ENCODE results near the gene INPP5E. TPM values are rescaled to one million over a fixed set of nuclear protein-coding genes. Genes with fewer than 3 reads are reported as not detected.

INPP5E gene
- total and polyA plus RNA-seq, 2 experiments from 2014 or later, result 5.0 to 8.1 TPM

GRCh38 chr9:136392538-136393449 lies 46.9 kb downstream of the INPP5E start:
- H3F3A ChIP-seq (ENCODE audit: insufficient read depth), result no peaks in the 10 kb centered on the region
- H3K4me3 ChIP-seq, result no peak overlapping the region
- H3K9me2 ChIP-seq (ENCODE audit: insufficient read depth), result no peaks in the 10 kb centered on the region
- no peaks in the 10 kb centered on the region for H3K4me1 ChIP-seq (ENCODE audit: insufficient read depth)
- no peak overlapping the region for H3K9ac ChIP-seq
- no peak overlapping the region for H2AFZ ChIP-seq
- peaks cover 14% of the 10 kb centered on the region; the same call in 1 of the 2 replicates for H3K36me3 ChIP-seq (ENCODE audit: low read depth)
- H3K27me3 ChIP-seq (replicated peaks; ENCODE audit: insufficient read depth), result no peaks in the 10 kb centered on the region
- TF ChIP-seq EZH2 (IDR thresholded peaks at IDR 0.05; ENCODE audit: insufficient read depth, poor library complexity, severe bottlenecking), result no peak
- no peak for TF ChIP-seq EZH2phosphoT487 (IDR thresholded peaks at IDR 0.05; ENCODE audit: insufficient read depth, low read depth)
- no peak for DNase-seq
- no peak overlapping the region for H3K27ac ChIP-seq
- WGBS, 2 experiments (ENCODE audit: low coverage in 1 of 2, low lambda C conversion rate in 2 of 2, missing lambda C conversion rate in 2 of 2), result 86 to 89% methylated on average over 15 to 17 of the region's 21 CpGs
- H3K9me3 ChIP-seq (ENCODE audit: low read depth), result no peaks in the 10 kb centered on the region
- no peak overlapping the region for H3K4me2 ChIP-seq (ENCODE audit: unreplicated experiment)
- peaks cover 21% of the 10 kb centered on the region for H3K79me2 ChIP-seq (ENCODE audit: insufficient read depth)
- no peaks in the 10 kb centered on the region for H4K20me1 ChIP-seq (ENCODE audit: insufficient read depth)
- in situ Hi-C loops (cut with MboI), result no loop called here

- Histone ChIP-seq H3K4me2 (ENCODE audit: unreplicated experiment) (no peak overlapping the region), H3K9ac (no peak overlapping the region), H3K27me3 (replicated peaks; ENCODE audit: insufficient read depth) (no peaks in the 10 kb centered on the region), H3K27ac (no peak overlapping the region), H3K9me2 (ENCODE audit: insufficient read depth) (no peaks in the 10 kb centered on the region), H3K4me3 (no peak overlapping the region), H3K9me3 (ENCODE audit: low read depth) (no peaks in the 10 kb centered on the region), H4K20me1 (ENCODE audit: insufficient read depth) (no peaks in the 10 kb centered on the region), H3K79me2 (ENCODE audit: insufficient read depth) (peaks cover 16% of the 10 kb centered on the region), H3K36me3 (ENCODE audit: low read depth) (peaks cover 14% of the 10 kb centered on the region; the same call in 1 of the 2 replicates), H3K4me1 (ENCODE audit: insufficient read depth) (no peaks in the 10 kb centered on the region), H3F3A (ENCODE audit: insufficient read depth) (no peaks in the 10 kb centered on the region), H2AFZ (no peak overlapping the region)
- TF ChIP-seq EZH2 (IDR thresholded peaks at IDR 0.05; ENCODE audit: insufficient read depth, poor library complexity, severe bottlenecking) (no peak), EZH2phosphoT487 (IDR thresholded peaks at IDR 0.05; ENCODE audit: insufficient read depth, low read depth) (no peak)
- in situ Hi-C loops (cut with MboI), result no loop called here
- no peak for DNase-seq
- 87 to 88% methylated on average over 25 to 27 of the region's 28 CpGs for WGBS, 2 experiments (ENCODE audit: low coverage in 1 of 2, low lambda C conversion rate in 2 of 2, missing lambda C conversion rate in 2 of 2)
These were observed 47.7 kb downstream of the INPP5E start for GRCh38 chr9:136391737-136392537.

- 89 to 90% methylated on average over 13 to 14 of the region's 14 CpGs for WGBS, 2 experiments (ENCODE audit: low coverage in 1 of 2, low lambda C conversion rate in 2 of 2, missing lambda C conversion rate in 2 of 2)
- H3K9ac ChIP-seq, result no peak overlapping the region
- H3K9me3 ChIP-seq (ENCODE audit: low read depth), result no peaks in the 10 kb centered on the region
- no peaks in the 10 kb centered on the region for H3K4me1 ChIP-seq (ENCODE audit: insufficient read depth)
- no peak for DNase-seq
- H3K27ac ChIP-seq, result no peak overlapping the region
- no peak overlapping the region for H3K4me3 ChIP-seq
- peaks cover 23% of the 10 kb centered on the region; the same call in 1 of the 2 replicates for H3K36me3 ChIP-seq (ENCODE audit: low read depth)
- no peaks in the 10 kb centered on the region for H3K9me2 ChIP-seq (ENCODE audit: insufficient read depth)
- H3K4me2 ChIP-seq (ENCODE audit: unreplicated experiment), result no peak overlapping the region
- H3K79me2 ChIP-seq (ENCODE audit: insufficient read depth), result no peaks in the 10 kb centered on the region
- TF ChIP-seq EZH2 (IDR thresholded peaks at IDR 0.05; ENCODE audit: insufficient read depth, poor library complexity, severe bottlenecking) (no peak), EZH2phosphoT487 (IDR thresholded peaks at IDR 0.05; ENCODE audit: insufficient read depth, low read depth) (no peak)
- no peaks in the 10 kb centered on the region for H4K20me1 ChIP-seq (ENCODE audit: insufficient read depth)
- H3K27me3 ChIP-seq (replicated peaks; ENCODE audit: insufficient read depth), result no peaks in the 10 kb centered on the region
- no peak overlapping the region for H2AFZ ChIP-seq
- no peaks in the 10 kb centered on the region for H3F3A ChIP-seq (ENCODE audit: insufficient read depth)
- in situ Hi-C loops (cut with MboI), result no loop called here
These were observed 50.2 kb downstream of the INPP5E start for GRCh38 chr9:136389396-136389795.

- in situ Hi-C loops (cut with MboI), result no loop called here
- no peak for DNase-seq
- 98 to 99% methylated on average over 11 to 18 of the region's 19 CpGs for WGBS, 2 experiments (ENCODE audit: low coverage in 1 of 2, low lambda C conversion rate in 2 of 2, missing lambda C conversion rate in 2 of 2)
- TF ChIP-seq EZH2phosphoT487 (IDR thresholded peaks at IDR 0.05; ENCODE audit: insufficient read depth, low read depth), result no peak
- Histone ChIP-seq H3K4me1 (ENCODE audit: insufficient read depth) (no peaks in the 10 kb centered on the region), H3K9me2 (ENCODE audit: insufficient read depth) (no peaks in the 10 kb centered on the region), H3K9me3 (ENCODE audit: low read depth) (no peaks in the 10 kb centered on the region), H3K4me3 (no peak overlapping the region), H4K20me1 (ENCODE audit: insufficient read depth) (no peaks in the 10 kb centered on the region), H3K27me3 (replicated peaks; ENCODE audit: insufficient read depth) (no peaks in the 10 kb centered on the region), H3K4me2 (ENCODE audit: unreplicated experiment) (no peak overlapping the region), H3K27ac (no peak overlapping the region), H3K36me3 (ENCODE audit: low read depth) (peaks cover 23% of the 10 kb centered on the region; the same call in 1 of the 2 replicates), H2AFZ (no peak overlapping the region), H3K9ac (no peak overlapping the region), H3F3A (ENCODE audit: insufficient read depth) (no peaks in the 10 kb centered on the region), H3K79me2 (ENCODE audit: insufficient read depth) (no peaks in the 10 kb centered on the region)
These were observed 52.4 kb downstream of the INPP5E start for GRCh38 chr9:136387217-136387616.

All from GM23248 (cell line).